K562 (cell line): ENCODE data around the gene AK4. TPM values are rescaled to one million over a fixed set of nuclear protein-coding genes. Genes with fewer than 3 reads are reported as not detected.

Experiments
- ATAC-seq: fragments of 200-7000 bp; cut with Tn5 transposase; 3 replicates; pipeline ENCODE4 v1.9.1; 2020; ENCODE audit warnings: moderate library complexity
- BruUV-seq: library from RNA; stranded (reverse); fragments of 400-500 nt; replicated peaks from 2 replicates; lab custom pipeline; 2021; lab: Mats Ljungman, UMichigan
- CTCF ChIA-PET: fragments of 300-600 bp; formaldehyde crosslinking; extraction: SDS; loops from one replicate; lab custom pipeline; 2021; ENCODE audit warnings: low intra/inter-chr PET ratio; lab: Yijun Ruan, JAX
- POLR2A ChIA-PET: fragments of 300-600, 350-650 bp; sonication (Branson Sonifier 250); formaldehyde crosslinking; extraction: SDS; loops from one replicate; lab custom pipeline; 2021; ENCODE audit warnings: antibody characterized with exemption, inconsistent platforms; lab: Yijun Ruan, JAX
- DNase-seq, 4 experiments: peaks; one replicate each; pipeline versions ENCODE4 v3.0.0 to v3.0.0-alpha.2; 2011 to 2018; ENCODE audit warnings: low spot score in 3 of 4, mixed read lengths in 3 of 4; ENCODE audit errors: extremely low read depth in 1 of 4
- FAIRE-seq: peaks from 2 replicates; lab custom pipeline; 2011; peaks lifted over from hg19 to GRCh38; lab: Jason Lieb, UNC
- H2AFZ ChIP-seq: 2 replicates; pipeline ENCODE4 v1.6.0; 2011; ENCODE audit warnings: low read depth, low read length, control low read depth, inconsistent platforms
- H3K27ac ChIP-seq: fragments of 200-600 bp; 3 replicates; pipeline ENCODE4 v1.8.0; 2011; ENCODE audit warnings: low read depth, mild to moderate bottlenecking, control low read depth, inconsistent platforms, low read length, moderate library complexity, mixed read lengths; ENCODE audit errors: extremely low read depth
- H3K27me3 ChIP-seq, 2 experiments: fragments of 300-600 bp in 1 of 2; 2 replicates in 1 of 2; 3 replicates in 1 of 2; pipeline versions ENCODE4 v1.6.0 to v1.8.0; 2011; ENCODE audit warnings: inconsistent platforms in 2 of 2, low read length in 2 of 2, mild to moderate bottlenecking in 1 of 2, mixed read lengths in 1 of 2, moderate library complexity in 1 of 2; ENCODE audit not compliant: control insufficient read depth in 2 of 2, insufficient read depth in 2 of 2
- H3K36me3 ChIP-seq: fragments of 300-600 bp; 3 replicates; pipeline ENCODE4 v1.8.0; 2011; ENCODE audit warnings: mild to moderate bottlenecking, low read length, inconsistent platforms; ENCODE audit not compliant: control insufficient read depth, insufficient read depth
- H3K4me1 ChIP-seq, 2 experiments: fragments of 200-600 bp in 1 of 2; replicated peaks in 1 of 2; 2 replicates in 1 of 2; 3 replicates in 1 of 2; pipeline versions ENCODE4 v1.5.1 to v1.8.0; 2011; ENCODE audit warnings: inconsistent platforms in 2 of 2, low read length in 2 of 2, mild to moderate bottlenecking in 1 of 2, mixed read lengths in 1 of 2, moderate library complexity in 1 of 2; ENCODE audit not compliant: control insufficient read depth in 2 of 2, insufficient read depth in 2 of 2
- H3K4me2 ChIP-seq: 2 replicates; pipeline ENCODE4 v1.6.1; 2011; ENCODE audit warnings: low read length, control low read depth, inconsistent platforms, mixed read lengths; ENCODE audit not compliant: insufficient read depth
- H3K4me3 ChIP-seq: fragments of 200-600 bp; sonication (generic), shearing (Covaris generic); 2 replicates; pipeline ENCODE4 v1.5.1; 2016; ENCODE audit warnings: control low read depth, inconsistent platforms
- H3K79me2 ChIP-seq: fragments of 200-600 bp; 3 replicates; pipeline ENCODE4 v1.8.0; 2011; ENCODE audit warnings: low read length, inconsistent platforms; ENCODE audit not compliant: control insufficient read depth, insufficient read depth
- H3K9ac ChIP-seq, 2 experiments: 2 replicates each; pipeline versions ENCODE4 v1.6.0 to v1.6.1; 2011; ENCODE audit warnings: low read depth in 2 of 2, low read length in 2 of 2, control low read depth in 1 of 2, inconsistent platforms in 1 of 2, mild to moderate bottlenecking in 1 of 2, mixed read lengths in 1 of 2; ENCODE audit not compliant: insufficient read depth in 1 of 2
- H3K9me1 ChIP-seq: one replicate; pipeline ENCODE4 v1.6.0; 2011; ENCODE audit warnings: inconsistent platforms, mild to moderate bottlenecking, low read length, moderate library complexity; ENCODE audit not compliant: control insufficient read depth, insufficient read depth
- H3K9me3 ChIP-seq: replicated peaks from 2 replicates; pipeline ENCODE4 v1.5.1; 2011; ENCODE audit warnings: low read depth, low read length, inconsistent platforms; ENCODE audit not compliant: control insufficient read depth, insufficient read depth
- H4K20me1 ChIP-seq: replicated peaks from 2 replicates; pipeline ENCODE4 v1.6.1; 2011; ENCODE audit warnings: low read length, inconsistent platforms, mixed read lengths; ENCODE audit not compliant: control insufficient read depth, insufficient read depth
- BACH1 ChIP-seq: fragments of 200-800 bp; sonication (Bioruptor generic); IDR thresholded peaks from 2 replicates; pipeline ENCODE4 v1.6.1; 2016; ENCODE audit warnings: missing genetic modification characterization, missing compliant biosample characterization
- BDP1 ChIP-seq: IDR thresholded peaks from 3 replicates; pipeline ENCODE4 v1.6.1; 2011; ENCODE audit not compliant: insufficient read length, insufficient read depth
- CBFA2T3 ChIP-seq: fragments of 450-650 bp; IDR thresholded peaks from 2 replicates; pipeline ENCODE4 v1.6.1; 2017
- CHD2 ChIP-seq: IDR thresholded peaks from 2 replicates; pipeline ENCODE4 v1.6.1; 2011; ENCODE audit warnings: low read depth, low read length
- CSDE1 ChIP-seq, 2 experiments: fragments of 450-650 bp; IDR thresholded peaks; 2 replicates each; pipeline ENCODE4 v1.6.1; 2016; ENCODE audit warnings: mild to moderate bottlenecking in 1 of 2
- EP300 ChIP-seq: IDR thresholded peaks from 2 replicates; pipeline ENCODE4 v1.6.1; 2012; ENCODE audit warnings: low read length, improper control_type of control experiment
- FOXJ3 ChIP-seq: sonication (generic); formaldehyde crosslinking; IDR thresholded peaks from 2 replicates; pipeline ENCODE4 v1.4.0; 2020; ENCODE audit warnings: mild to moderate bottlenecking, missing genetic modification reagents
- HDAC1 ChIP-seq, 2 experiments: fragments of 450-650 bp; IDR thresholded peaks; 2 replicates each; pipeline ENCODE4 v1.6.1; 2016 to 2017; ENCODE audit warnings: inconsistent platforms in 1 of 2, mild to moderate bottlenecking in 1 of 2, moderate library complexity in 1 of 2
- KDM1A ChIP-seq, 2 experiments: fragments of 450-650 bp; IDR thresholded peaks; 2 replicates each; pipeline ENCODE4 v1.6.1; 2016; ENCODE audit warnings: mild to moderate bottlenecking in 2 of 2
- KDM4B ChIP-seq, 2 experiments: fragments of 450-650 bp in 1 of 2; sonication (generic) in 1 of 2; IDR thresholded peaks; 2 replicates each; pipeline ENCODE4 v1.6.1; 2016 to 2017; ENCODE audit warnings: borderline replicate concordance in 2 of 2, antibody characterized with exemption in 1 of 2, low read depth in 1 of 2, mild to moderate bottlenecking in 1 of 2
- NBN ChIP-seq: fragments of 450-650 bp; IDR thresholded peaks from 2 replicates; pipeline ENCODE4 v1.6.1; 2016; ENCODE audit warnings: low read depth, mild to moderate bottlenecking
- PCBP1 ChIP-seq: fragments of 200-400 bp; formaldehyde crosslinking; IDR thresholded peaks from 2 replicates; pipeline ENCODE4 v1.6.1; 2018; ENCODE audit warnings: mild to moderate bottlenecking, low read depth, low read length; ENCODE audit not compliant: poor library complexity, severe bottlenecking
- PML ChIP-seq: IDR thresholded peaks from 2 replicates; pipeline ENCODE4 v1.6.1; 2012; ENCODE audit warnings: low read length, inconsistent platforms
- POLR2AphosphoS5 ChIP-seq: IDR thresholded peaks from 2 replicates; pipeline ENCODE4 v1.6.1; 2011; ENCODE audit warnings: mild to moderate bottlenecking, low read depth, low read length, moderate library complexity; ENCODE audit not compliant: control insufficient read depth, insufficient read depth
- POLR3A ChIP-seq: IDR thresholded peaks from 2 replicates; pipeline ENCODE4 v1.6.1; 2011; ENCODE audit warnings: borderline replicate concordance, mild to moderate bottlenecking, moderate library complexity; ENCODE audit not compliant: insufficient read length, insufficient read depth; ENCODE audit errors: extremely low read depth
- SMAD2 ChIP-seq: fragments of 150-350 bp; IDR thresholded peaks from 2 replicates; pipeline ENCODE4 v1.6.1; 2014; ENCODE audit warnings: low read depth, mild to moderate bottlenecking, low read length
- TAF15 ChIP-seq: fragments of 200-400 bp; formaldehyde crosslinking; IDR thresholded peaks from 2 replicates; pipeline ENCODE4 v1.6.1; 2017; ENCODE audit warnings: mild to moderate bottlenecking, low read depth, low read length, moderate library complexity
- TCF3 ChIP-seq: sonication (generic); formaldehyde crosslinking; IDR thresholded peaks from 2 replicates; pipeline ENCODE4 v1.4.0; 2020; ENCODE audit warnings: mild to moderate bottlenecking, missing genetic modification reagents
- ZNF589 ChIP-seq: fragments of 200-800 bp; sonication (Bioruptor generic); IDR thresholded peaks from 2 replicates; pipeline ENCODE4 v1.6.1; 2016; ENCODE audit warnings: low read depth, missing genetic modification characterization, missing compliant biosample characterization
- WGBS: fragments of 100-300 bp; shearing (Covaris generic); methylation state at CpG from one replicate; pipeline ENCODE4 v1.1.6; 2016; ENCODE audit warnings: low coverage, mixed read lengths; ENCODE audit not compliant: insufficient coverage; ENCODE audit errors: missing lambda C conversion rate; 5-methylcytosine and 5-hydroxymethylcytosine counted together
- in situ Hi-C: fragments of 300-500 bp; cut with MboI; formaldehyde crosslinking; loops from 4 replicates; pipeline ENCODE4 v1.15.0; 2018; ENCODE audit warnings: inconsistent platforms, mixed read lengths
- intact Hi-C: fragments of 100-400 bp; cut with micrococcal nuclease; formaldehyde crosslinking; loops from 2 replicates; pipeline ENCODE4 v1.14.2; 2022
- polyA plus RNA-seq, 8 experiments: library from polyadenylated mRNA; depleted of rRNA in 4 of 8; stranded (reverse) in 5 of 8; unstranded in 3 of 8; fragments of >200 nt; fragmentation: Nextera tagmentation in 2 of 8; fragmentation: Illumina TruSeq in 1 of 8; extraction: Ambion mirVana in 2 of 8; extraction: Trizol in 1 of 8; gene quantifications; 2 replicates each; pipeline versions ENCODE4 v1.2.1 to v1.2.3, GENCODE V29; 2011 to 2014; ENCODE audit warnings: inconsistent platforms in 1 of 8, missing spikeins in 1 of 8
- total RNA-seq, 7 experiments: library from RNA; depleted of rRNA in 6 of 7; stranded (reverse); fragments of >200 nt in 6 of 7; fragmentation: Illumina TruSeq in 2 of 7; extraction: Trizol in 2 of 7; gene quantifications; 2 replicates each; pipeline versions ENCODE4 v1.2.1 to v1.2.3, GENCODE V29; 2011 to 2021; ENCODE audit warnings: low replicate concordance in 1 of 7
- TF ChIP-seq, protein P1 (sequence below): fragments of 450-650 bp; formaldehyde crosslinking; IDR thresholded peaks from 2 replicates; pipeline ENCODE4 v1.4.0; 2020; ENCODE audit warnings: mild to moderate bottlenecking, moderate library complexity
- TF ChIP-seq, protein P2 (sequence below), 2 experiments: fragments of 450-650 bp in 1 of 2; sonication (generic) in 1 of 2; formaldehyde crosslinking in 1 of 2; IDR thresholded peaks in 1 of 2; conservative IDR thresholded peaks in 1 of 2; 2 replicates each; pipeline versions ENCODE4 v1.6.1 to v1.8.1; 2016 to 2023; ENCODE audit warnings: mild to moderate bottlenecking in 2 of 2, moderate library complexity in 2 of 2, inconsistent platforms in 1 of 2, missing genetic modification reagents in 1 of 2

The AK4 gene
- total and polyA plus RNA-seq, 9 of the 15 experiments (the other 6 are each of a cell fraction or from before 2014, with no cell fraction given), result 10.4 to 96.6 (median 21.5) TPM

DNA sequence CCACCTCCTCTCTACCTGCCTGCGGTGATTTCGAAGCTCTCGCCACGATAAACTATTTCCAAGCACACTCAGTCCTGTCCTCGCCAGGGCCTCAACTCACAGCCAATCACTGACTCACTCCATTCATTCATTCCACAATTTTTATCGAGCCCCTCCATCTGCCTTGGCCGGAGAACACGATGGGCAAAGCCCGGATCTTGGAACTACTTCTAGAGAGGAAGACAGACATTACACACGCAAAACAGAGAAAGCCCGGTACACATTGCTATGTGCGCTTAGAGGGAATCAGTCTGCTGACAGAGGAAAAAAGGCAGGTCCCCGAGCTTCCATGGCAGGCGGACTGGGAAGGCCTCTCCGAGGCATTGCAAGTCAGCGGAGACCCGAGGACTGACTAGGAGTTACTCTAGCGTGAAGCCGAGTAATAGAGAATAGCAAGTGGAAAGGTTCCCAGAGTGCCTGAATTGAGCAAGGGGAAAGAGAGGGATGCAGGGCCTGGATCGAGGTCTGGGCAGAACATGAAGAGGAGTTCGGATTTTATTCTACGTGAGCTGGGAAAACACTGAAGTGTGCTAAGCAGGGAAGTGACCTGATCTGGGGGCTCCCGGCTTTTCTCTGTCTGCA, 107.1 kb downstream of the AK4 start:
- peak; percentile 70 for FAIRE-seq
- TF ChIP-seq CHD2, result no peak
- no peak for TF ChIP-seq BDP1
- TF ChIP-seq TCF3 (CRISPR knock-in tag), result no peak
- no peak for TF ChIP-seq SMAD2
- TF ChIP-seq PML, result 0 out of 2 replicates have a peak, but pooled peaks have one; percentile 10
- TF ChIP-seq EP300, result no peak
- TF ChIP-seq POLR2AphosphoS5, result no peak
- no peak for TF ChIP-seq TAF15
- peak in 1 of 2 experiments; percentile 9; a peak in 1 of 4 replicates for TF ChIP-seq KDM1A (IDR thresholded peaks at IDR 0.05)
- TF ChIP-seq BACH1 (tag), result no peak
- TF ChIP-seq HDAC1 (IDR thresholded peaks at IDR 0.05), result 0 out of 4 replicates have a peak, but pooled peaks of 1 of the 2 experiments have one; percentile 30
- TF ChIP-seq PCBP1, result no peak
- TF ChIP-seq CBFA2T3, result peak; percentile 15; the same call in 1 of the 2 replicates
- TF ChIP-seq, protein P1, sequence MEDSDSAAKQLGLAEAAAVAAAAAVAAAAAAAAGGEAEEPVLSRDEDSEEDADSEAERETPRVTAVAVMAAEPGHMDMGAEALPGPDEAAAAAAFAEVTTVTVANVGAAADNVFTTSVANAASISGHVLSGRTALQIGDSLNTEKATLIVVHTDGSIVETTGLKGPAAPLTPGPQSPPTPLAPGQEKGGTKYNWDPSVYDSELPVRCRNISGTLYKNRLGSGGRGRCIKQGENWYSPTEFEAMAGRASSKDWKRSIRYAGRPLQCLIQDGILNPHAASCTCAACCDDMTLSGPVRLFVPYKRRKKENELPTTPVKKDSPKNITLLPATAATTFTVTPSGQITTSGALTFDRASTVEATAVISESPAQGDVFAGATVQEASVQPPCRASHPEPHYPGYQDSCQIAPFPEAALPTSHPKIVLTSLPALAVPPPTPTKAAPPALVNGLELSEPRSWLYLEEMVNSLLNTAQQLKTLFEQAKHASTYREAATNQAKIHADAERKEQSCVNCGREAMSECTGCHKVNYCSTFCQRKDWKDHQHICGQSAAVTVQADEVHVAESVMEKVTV, result no peak
- no peak for TF ChIP-seq KDM4B (IDR thresholded peaks at IDR 0.05; ENCODE audit: borderline replicate concordance in 2 of 2, low read depth in 1 of 2)
- no peak for TF ChIP-seq FOXJ3
- TF ChIP-seq ZNF589 (CRISPR knock-in tag), result no peak
- TF ChIP-seq, protein P2, sequence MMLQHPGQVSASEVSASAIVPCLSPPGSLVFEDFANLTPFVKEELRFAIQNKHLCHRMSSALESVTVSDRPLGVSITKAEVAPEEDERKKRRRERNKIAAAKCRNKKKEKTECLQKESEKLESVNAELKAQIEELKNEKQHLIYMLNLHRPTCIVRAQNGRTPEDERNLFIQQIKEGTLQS (IDR thresholded peaks at IDR 0.05), result no peak; the same call in 1 of the 2 replicates
- TF ChIP-seq, protein P2 (CRISPR knock-in tag; conservative IDR thresholded peaks at IDR 0.05), result 0 out of 2 replicates have a peak, but pooled peaks have one; percentile 20
- TF ChIP-seq POLR3A, result no peak
- peak; percentile 27; the same call in 1 of the 2 replicates for TF ChIP-seq NBN
- no peak for TF ChIP-seq CSDE1 (IDR thresholded peaks at IDR 0.05)

More for the DNA sequence above, 107.1 kb downstream of the AK4 start:
- Histone ChIP-seq H3K4me2 (peak overlapping the region; percentile 98), H3K4me1 (peaks cover 19 to 29% of the 10 kb centered on the region in 2 experiments), H3K27ac (peak overlapping the region; percentile 83), H2AFZ (peak overlapping the region; percentile 78), H3K9me1 (no peaks in the 10 kb centered on the region), H3K79me2 (peaks cover 62% of the 10 kb centered on the region), H3K36me3 (peaks cover 20% of the 10 kb centered on the region), H3K4me3 (peak overlapping the region; percentile 68), H3K9me3 (no peaks in the 10 kb centered on the region), H4K20me1 (0 out of 2 replicates have a peak, but pooled peaks cover 17% of the 10 kb centered on the region), H3K27me3 (no peaks in the 10 kb centered on the region), H3K9ac (peak overlapping the region; percentile 83 to 99)
- TSS peak; percentile 48 for BruUV-seq
- 1% methylated on average over 23 of the region's 23 CpGs for WGBS
- in situ Hi-C loops (no loop called here), intact Hi-C loops (loop anchor here (2.0 kb wide), 1 partner anchor 24 kb away; no protein-coding TSS in a partner anchor)
- POLR2A ChIA-PET, result interaction anchor here (0.6 to 2.2 kb wide), 14 partner anchors 8 to 547 kb away, joined by 3 to 9 read pairs (median 4); no protein-coding TSS in a partner anchor
- peak; percentile 43 to 66 (median 51) for DNase-seq
- peak; percentile 37 for ATAC-seq
- CTCF ChIA-PET, result interaction anchor here (0.7 kb wide), 1 partner anchor 55 kb away, joined by 4 read pairs; the partner anchor contains the start of gene DNAJC6
